ENCODE measurements around the gene ANKRD61. TPM values are rescaled to one million over a fixed set of nuclear protein-coding genes. Genes with fewer than 3 reads are reported as not detected.
"Not testable (repeated sequence)": the region's sequence is repeated elsewhere in the genome, so short reads cannot be mapped to it uniquely, and the experiment has no call there.

ANKRD61 gene
- total RNA-seq, 1 donor from 2014 or later, result not detected

GRCh38 chr7:6027806-6028365 is 3.3 kb upstream of the ANKRD61 start:
- DNase-seq (no peak), ATAC-seq (ENCODE audit: poor library complexity) (no peak)

GRCh38 chr7:6028563-6028962 is 2.6 kb upstream of the ANKRD61 start:
- ATAC-seq (ENCODE audit: poor library complexity), result no peak
- intact Hi-C loops (cut with DNase I), result no loop called here
- DNase-seq, result no peak

More at GRCh38 chr7:6027806-6028365, 3.3 kb upstream of the ANKRD61 start:
- intact Hi-C loops (cut with DNase I), result no loop called here

- no peak for DNase-seq
- intact Hi-C loops (cut with DNase I), result no loop called here
- no peak for ATAC-seq (ENCODE audit: poor library complexity)
Observed at GRCh38 chr7:6031567-6031966, 391 bp downstream of the ANKRD61 start.

- peak; percentile 63 for ATAC-seq (ENCODE audit: poor library complexity)
Observed at GRCh38 chr7:6032167-6032566, 991 bp downstream of the ANKRD61 start.

GRCh38 chr7:6032641-6033040 is 1.5 kb downstream of the ANKRD61 start:
- no peak for DNase-seq
- intact Hi-C loops (cut with DNase I), result no loop called here

More at GRCh38 chr7:6032167-6032566, 991 bp downstream of the ANKRD61 start:
- intact Hi-C loops (cut with DNase I), result no loop called here
- DNase-seq, result no peak

GRCh38 chr7:6035165-6035564 is 4.0 kb downstream of the ANKRD61 start:
- no peak for DNase-seq
- intact Hi-C loops (cut with DNase I), result no loop called here
- no peak for ATAC-seq (ENCODE audit: poor library complexity)

More at GRCh38 chr7:6032641-6033040, 1.5 kb downstream of the ANKRD61 start:
- no peak for ATAC-seq (ENCODE audit: poor library complexity)

GRCh38 chr7:6035686-6036085 is 4.5 kb downstream of the ANKRD61 start:
- DNase-seq (no peak), ATAC-seq (ENCODE audit: poor library complexity) (no peak)
- intact Hi-C loops (cut with DNase I), result no loop called here

GRCh38 chr7:6049780-6050179 is 18.6 kb downstream of the ANKRD61 start:
- intact Hi-C loops (cut with DNase I), result no loop called here
- peak; percentile 71 for ATAC-seq (ENCODE audit: poor library complexity)
- DNase-seq, result no peak

GRCh38 chr7:6051185-6051584 is 20.0 kb downstream of the ANKRD61 start:
- intact Hi-C loops (cut with DNase I), result not testable (repeated sequence)

GRCh38 chr7:6056616-6057015 is 25.4 kb downstream of the ANKRD61 start:
- ATAC-seq (ENCODE audit: poor library complexity) (no peak), DNase-seq (no peak)
- intact Hi-C loops (cut with DNase I), result no loop called here

More at GRCh38 chr7:6051185-6051584, 20.0 kb downstream of the ANKRD61 start:
- not testable (repeated sequence) for DNase-seq; ATAC-seq (ENCODE audit: poor library complexity)

GRCh38 chr7:6057316-6058129 is 26.3 kb downstream of the ANKRD61 start:
- ATAC-seq (ENCODE audit: poor library complexity), result no peak
- no peak for DNase-seq
- intact Hi-C loops (cut with DNase I), result no loop called here

- intact Hi-C loops (cut with DNase I); ATAC-seq (ENCODE audit: poor library complexity); DNase-seq: not testable (repeated sequence)
Observed at GRCh38 chr7:6059941-6060340, 28.8 kb downstream of the ANKRD61 start.

GRCh38 chr7:6071406-6071805 is 40.2 kb downstream of the ANKRD61 start:
- intact Hi-C loops (cut with DNase I), result no loop called here
- no peak for DNase-seq
- ATAC-seq (ENCODE audit: poor library complexity), result no peak

GRCh38 chr7:6074612-6075380 is 43.6 kb downstream of the ANKRD61 start:
- intact Hi-C loops (cut with DNase I), result no loop called here
- DNase-seq (no peak), ATAC-seq (ENCODE audit: poor library complexity) (no peak)

- intact Hi-C loops (cut with DNase I), result no loop called here
- ATAC-seq (ENCODE audit: poor library complexity), result no peak
- DNase-seq, result no peak
Observed at GRCh38 chr7:6078548-6078947, 47.4 kb downstream of the ANKRD61 start.

- DNase-seq; ATAC-seq (ENCODE audit: poor library complexity); intact Hi-C loops (cut with DNase I): not testable (repeated sequence)
Observed at GRCh38 chr7:6083047-6083446, 51.9 kb downstream of the ANKRD61 start.
